ENCODE results near the gene KCNH1.

DNA sequence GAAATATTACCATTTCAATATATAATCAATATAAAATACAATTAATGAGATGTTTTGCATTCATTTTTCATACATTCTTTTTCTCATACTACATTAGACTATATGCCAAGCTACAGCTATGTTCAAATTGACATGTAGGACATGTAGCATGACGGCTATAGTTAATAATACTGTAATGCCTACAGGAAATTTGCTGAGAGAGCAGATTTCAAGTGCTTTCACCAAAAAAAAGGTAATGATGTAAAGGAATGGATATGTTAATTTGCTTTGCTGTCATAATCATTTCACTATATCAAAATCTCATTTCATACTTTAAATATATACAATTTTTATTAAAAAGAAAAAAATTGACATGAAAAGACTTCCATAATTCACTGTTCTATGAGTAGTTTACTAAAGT, 215.1 kb downstream of the KCNH1 start:
- TF ChIP-seq, protein P1, sequence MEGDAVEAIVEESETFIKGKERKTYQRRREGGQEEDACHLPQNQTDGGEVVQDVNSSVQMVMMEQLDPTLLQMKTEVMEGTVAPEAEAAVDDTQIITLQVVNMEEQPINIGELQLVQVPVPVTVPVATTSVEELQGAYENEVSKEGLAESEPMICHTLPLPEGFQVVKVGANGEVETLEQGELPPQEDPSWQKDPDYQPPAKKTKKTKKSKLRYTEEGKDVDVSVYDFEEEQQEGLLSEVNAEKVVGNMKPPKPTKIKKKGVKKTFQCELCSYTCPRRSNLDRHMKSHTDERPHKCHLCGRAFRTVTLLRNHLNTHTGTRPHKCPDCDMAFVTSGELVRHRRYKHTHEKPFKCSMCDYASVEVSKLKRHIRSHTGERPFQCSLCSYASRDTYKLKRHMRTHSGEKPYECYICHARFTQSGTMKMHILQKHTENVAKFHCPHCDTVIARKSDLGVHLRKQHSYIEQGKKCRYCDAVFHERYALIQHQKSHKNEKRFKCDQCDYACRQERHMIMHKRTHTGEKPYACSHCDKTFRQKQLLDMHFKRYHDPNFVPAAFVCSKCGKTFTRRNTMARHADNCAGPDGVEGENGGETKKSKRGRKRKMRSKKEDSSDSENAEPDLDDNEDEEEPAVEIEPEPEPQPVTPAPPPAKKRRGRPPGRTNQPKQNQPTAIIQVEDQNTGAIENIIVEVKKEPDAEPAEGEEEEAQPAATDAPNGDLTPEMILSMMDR (IDR thresholded peaks at IDR 0.05; ENCODE audit: poor library complexity, severe bottlenecking) = no peak
- TF ChIP-seq EP300 (conservative IDR thresholded peaks at IDR 0.05; ENCODE audit: poor library complexity, severe bottlenecking) (no peak), MXI1 (conservative IDR thresholded peaks at IDR 0.05; ENCODE audit: poor library complexity, severe bottlenecking) (no peak), EZH2 (IDR thresholded peaks at IDR 0.05; ENCODE audit: borderline replicate concordance, insufficient read depth, low read length, poor library complexity, severe bottlenecking) (no peak), POLR2AphosphoS5 (IDR thresholded peaks at IDR 0.05) (no peak), RAD21 (conservative IDR thresholded peaks at IDR 0.05) (no peak)

All from neural cell (in vitro differentiated cells).